Measurements from ENCODE around the gene CST6.

Gene CST6

GRCh38 chr11:65978391-65979238 is 33.2 kb upstream of the CST6 start:
- Histone ChIP-seq H3K79me2 (ENCODE audit: low read length) (no peaks in the 10 kb centered on the region), H3K4me3 (ENCODE audit: low read length) (no peak overlapping the region), H3K36me3 (replicated peaks; ENCODE audit: low read depth, low read length) (peaks cover 16% of the 10 kb centered on the region), H3K4me2 (ENCODE audit: low read length) (no peak overlapping the region), H3K4me1 (ENCODE audit: low read length) (no peaks in the 10 kb centered on the region), H4K20me1 (ENCODE audit: insufficient read depth, low read length) (no peaks in the 10 kb centered on the region), H3K9me3 (ENCODE audit: insufficient read depth, low read length) (no peaks in the 10 kb centered on the region), H3K27me3 (ENCODE audit: low read depth, low read length) (no peaks in the 10 kb centered on the region), H3K27ac (ENCODE audit: low read length) (no peak overlapping the region), H2AFZ (ENCODE audit: low read depth, low read length) (no peak overlapping the region), H3K9ac (ENCODE audit: low read length) (no peak overlapping the region)
- TF ChIP-seq, protein P1, sequence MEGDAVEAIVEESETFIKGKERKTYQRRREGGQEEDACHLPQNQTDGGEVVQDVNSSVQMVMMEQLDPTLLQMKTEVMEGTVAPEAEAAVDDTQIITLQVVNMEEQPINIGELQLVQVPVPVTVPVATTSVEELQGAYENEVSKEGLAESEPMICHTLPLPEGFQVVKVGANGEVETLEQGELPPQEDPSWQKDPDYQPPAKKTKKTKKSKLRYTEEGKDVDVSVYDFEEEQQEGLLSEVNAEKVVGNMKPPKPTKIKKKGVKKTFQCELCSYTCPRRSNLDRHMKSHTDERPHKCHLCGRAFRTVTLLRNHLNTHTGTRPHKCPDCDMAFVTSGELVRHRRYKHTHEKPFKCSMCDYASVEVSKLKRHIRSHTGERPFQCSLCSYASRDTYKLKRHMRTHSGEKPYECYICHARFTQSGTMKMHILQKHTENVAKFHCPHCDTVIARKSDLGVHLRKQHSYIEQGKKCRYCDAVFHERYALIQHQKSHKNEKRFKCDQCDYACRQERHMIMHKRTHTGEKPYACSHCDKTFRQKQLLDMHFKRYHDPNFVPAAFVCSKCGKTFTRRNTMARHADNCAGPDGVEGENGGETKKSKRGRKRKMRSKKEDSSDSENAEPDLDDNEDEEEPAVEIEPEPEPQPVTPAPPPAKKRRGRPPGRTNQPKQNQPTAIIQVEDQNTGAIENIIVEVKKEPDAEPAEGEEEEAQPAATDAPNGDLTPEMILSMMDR (IDR thresholded peaks at IDR 0.05; ENCODE audit: low read depth, low read length), result no peak
- TF ChIP-seq EZH2phosphoT487 (IDR thresholded peaks at IDR 0.05; ENCODE audit: low read depth), result no peak

DNA sequence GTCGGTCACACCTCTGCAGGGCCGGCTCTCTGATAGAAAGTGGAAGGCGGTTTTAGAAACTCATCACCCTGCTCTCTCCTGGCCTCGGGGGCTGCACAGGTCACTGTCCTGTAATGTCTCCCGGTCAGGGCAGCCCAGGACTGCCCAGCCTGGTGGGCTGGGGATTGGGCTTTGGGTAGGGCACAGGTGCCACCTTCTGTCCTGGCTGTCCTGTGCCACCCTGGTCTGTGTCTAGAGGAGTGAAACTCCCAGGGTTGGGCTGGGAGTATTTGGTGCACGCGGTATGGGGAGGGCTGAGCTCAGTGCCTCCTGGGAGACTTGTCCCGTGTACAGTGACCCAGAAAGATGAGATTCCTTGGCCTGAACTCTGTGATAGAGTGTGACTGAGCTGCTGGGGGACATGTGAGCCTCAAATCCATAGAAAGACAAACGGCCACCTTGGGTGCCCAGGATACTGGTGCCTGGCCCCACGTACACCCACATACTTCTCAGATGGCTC is 32.5 kb upstream of the CST6 start:
- Histone ChIP-seq H3K4me2 (ENCODE audit: low read length) (no peak overlapping the region), H4K20me1 (ENCODE audit: insufficient read depth, low read length) (no peaks in the 10 kb centered on the region), H3K9ac (ENCODE audit: low read length) (no peak overlapping the region), H3K9me3 (ENCODE audit: insufficient read depth, low read length) (no peaks in the 10 kb centered on the region), H3K4me1 (ENCODE audit: low read length) (no peaks in the 10 kb centered on the region), H3K27me3 (ENCODE audit: low read depth, low read length) (no peaks in the 10 kb centered on the region), H2AFZ (ENCODE audit: low read depth, low read length) (no peak overlapping the region), H3K36me3 (replicated peaks; ENCODE audit: low read depth, low read length) (peaks cover 14% of the 10 kb centered on the region), H3K4me3 (ENCODE audit: low read length) (no peak overlapping the region), H3K79me2 (ENCODE audit: low read length) (no peaks in the 10 kb centered on the region), H3K27ac (ENCODE audit: low read length) (no peak overlapping the region)
- TF ChIP-seq, protein P1 (IDR thresholded peaks at IDR 0.05; ENCODE audit: low read depth, low read length), result no peak
- no peak for TF ChIP-seq EZH2phosphoT487 (IDR thresholded peaks at IDR 0.05; ENCODE audit: low read depth)

DNA sequence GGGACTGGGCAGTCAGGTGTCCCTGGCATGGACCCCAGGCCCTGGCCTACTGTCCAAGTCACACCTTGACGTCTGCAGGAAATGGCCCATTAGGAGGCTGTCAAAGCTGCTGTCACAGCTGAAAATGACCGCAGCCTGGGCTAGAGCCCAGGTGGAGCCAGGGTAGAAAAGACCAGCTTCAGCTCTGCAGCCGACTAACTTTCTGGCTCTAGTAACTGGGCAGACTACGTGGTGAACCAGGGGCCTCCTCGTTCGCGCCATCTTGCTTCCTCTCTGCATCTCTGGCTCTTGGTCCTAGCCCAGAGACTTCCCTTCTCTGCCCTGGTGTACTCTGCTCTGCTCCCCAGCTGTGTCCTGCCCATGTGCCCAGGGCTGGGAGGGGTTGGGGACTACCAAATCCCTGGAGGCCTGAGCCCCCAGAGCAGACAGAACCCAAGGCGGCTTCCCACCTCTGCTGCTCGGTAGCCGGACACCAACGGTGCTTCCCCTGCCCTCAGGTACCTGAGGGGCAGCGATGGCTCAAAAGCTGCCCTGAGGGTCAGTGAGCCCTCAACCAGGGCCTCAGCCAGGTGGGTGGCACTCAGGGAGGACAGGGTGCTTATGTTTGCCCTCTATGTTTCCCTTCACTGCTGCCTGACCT is 30.6 kb upstream of the CST6 start:
- H3K79me2 ChIP-seq (ENCODE audit: low read length), result no peaks in the 10 kb centered on the region
- H3K27ac ChIP-seq (ENCODE audit: low read length), result no peak overlapping the region
- H3K27me3 ChIP-seq (ENCODE audit: low read depth, low read length), result no peaks in the 10 kb centered on the region
- H3K4me3 ChIP-seq (ENCODE audit: low read length), result no peak overlapping the region
- H2AFZ ChIP-seq (ENCODE audit: low read depth, low read length), result no peak overlapping the region
- no peaks in the 10 kb centered on the region for H4K20me1 ChIP-seq (ENCODE audit: insufficient read depth, low read length)
- no peak overlapping the region for H3K9ac ChIP-seq (ENCODE audit: low read length)
- H3K9me3 ChIP-seq (ENCODE audit: insufficient read depth, low read length), result no peaks in the 10 kb centered on the region
- no peaks in the 10 kb centered on the region for H3K4me1 ChIP-seq (ENCODE audit: low read length)
- peaks cover 14% of the 10 kb centered on the region for H3K36me3 ChIP-seq (replicated peaks; ENCODE audit: low read depth, low read length)
- no peak overlapping the region for H3K4me2 ChIP-seq (ENCODE audit: low read length)
- TF ChIP-seq EZH2phosphoT487 (IDR thresholded peaks at IDR 0.05; ENCODE audit: low read depth), result no peak
- TF ChIP-seq, protein P1 (IDR thresholded peaks at IDR 0.05; ENCODE audit: low read depth, low read length), result no peak

Measured in OCI-LY3 (cell line).